LHCN-M2 (cell line): Measurements from ENCODE around the gene CBX1. TPM values are rescaled to one million over a fixed set of nuclear protein-coding genes. Genes with fewer than 3 reads are reported as not detected.

Experiments
- DNase-seq: peaks from one replicate; pipeline ENCODE4 v3.0.0-alpha.2; 2012; ENCODE audit warnings: low read depth
- total RNA-seq: library from RNA; depleted of rRNA; stranded (reverse); fragments of >200 nt; gene quantifications from 2 replicates; pipeline ENCODE4 v1.2.3, GENCODE V29; 2014; rRNA removed

CBX1 gene
- total RNA-seq, 1 experiment from 2014 or later = 104 TPM

GRCh38 chr17:48027322-48027981 lies 73.8 kb downstream of the CBX1 start:
- no peak for DNase-seq

GRCh38 chr17:48026502-48027321 lies 74.6 kb downstream of the CBX1 start:
- DNase-seq = peak; percentile 91

DNA sequence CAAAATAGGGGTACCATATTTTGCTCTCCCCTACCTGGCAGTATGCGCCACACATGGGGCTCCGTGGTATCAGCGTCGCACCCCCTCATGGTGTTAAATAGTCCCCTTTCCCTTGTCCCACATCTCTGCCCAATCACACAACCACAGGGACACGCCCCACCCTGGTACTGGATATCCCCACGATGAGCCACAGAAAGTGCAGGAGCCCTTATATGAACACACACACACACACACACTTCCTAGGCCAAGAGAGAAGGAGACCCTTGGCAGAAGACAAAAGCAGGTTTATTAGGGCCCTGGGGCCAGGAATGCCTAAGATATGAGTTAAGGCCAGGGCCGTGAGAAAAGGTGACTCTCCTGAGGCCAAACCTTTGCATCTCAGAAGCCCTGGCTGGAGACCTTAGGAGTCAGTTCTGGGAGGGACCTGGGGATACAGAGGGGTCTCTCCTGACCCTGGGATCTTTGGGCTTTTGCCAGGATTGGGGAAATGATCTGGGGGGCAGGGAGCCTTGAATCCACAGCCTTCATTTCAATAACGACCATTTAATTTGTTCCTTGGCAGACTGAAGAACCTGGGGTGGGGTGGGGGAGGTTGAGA lies 75.3 kb downstream of the CBX1 start:
- no peak for DNase-seq

GRCh38 chr17:48025040-48025903 lies 76.0 kb downstream of the CBX1 start:
- DNase-seq = peak; percentile 95

DNA sequence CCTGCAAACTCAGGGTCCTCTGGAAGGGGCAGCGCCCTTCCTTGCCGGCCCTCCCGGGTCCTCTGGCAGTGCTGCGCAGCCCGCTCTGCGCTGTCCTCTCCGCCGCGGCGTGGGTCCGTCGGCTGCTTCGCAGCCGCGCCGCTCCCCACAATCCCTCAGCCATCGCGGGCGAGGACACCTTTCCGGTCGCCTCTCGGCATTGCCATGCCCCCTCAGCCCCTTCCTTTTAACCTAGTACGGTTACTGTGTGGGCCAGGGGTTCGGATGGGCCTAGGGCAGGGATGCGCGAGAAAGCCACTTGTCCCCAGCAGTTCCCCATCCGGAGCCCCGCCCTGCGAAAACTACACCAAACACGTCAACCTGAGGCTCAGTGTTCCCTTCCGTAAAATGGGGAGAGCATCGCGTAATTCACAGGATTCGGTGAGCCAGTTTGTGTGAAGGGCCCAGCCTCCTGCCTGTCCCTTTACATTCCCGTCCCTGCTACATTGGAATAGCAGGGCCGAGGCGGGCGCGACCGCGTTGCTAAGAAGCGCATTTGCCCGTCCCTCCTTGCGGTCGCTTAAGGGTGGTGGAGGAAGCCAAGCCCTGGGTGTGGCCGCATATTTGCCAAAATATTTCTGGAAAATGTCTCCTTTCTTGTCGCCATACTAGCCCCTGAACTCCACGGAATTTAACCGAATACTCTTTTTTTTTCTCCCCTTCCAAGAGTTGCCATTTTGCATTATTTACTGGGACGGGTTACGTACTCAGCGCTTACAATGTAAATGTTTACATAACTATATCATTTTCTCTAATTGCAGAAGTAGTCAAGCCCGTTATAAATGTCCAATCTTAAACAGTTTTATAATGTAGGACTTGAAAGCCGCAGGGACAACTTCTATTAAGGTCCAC lies 76.9 kb downstream of the CBX1 start:
- peak; percentile 60 for DNase-seq

DNA sequence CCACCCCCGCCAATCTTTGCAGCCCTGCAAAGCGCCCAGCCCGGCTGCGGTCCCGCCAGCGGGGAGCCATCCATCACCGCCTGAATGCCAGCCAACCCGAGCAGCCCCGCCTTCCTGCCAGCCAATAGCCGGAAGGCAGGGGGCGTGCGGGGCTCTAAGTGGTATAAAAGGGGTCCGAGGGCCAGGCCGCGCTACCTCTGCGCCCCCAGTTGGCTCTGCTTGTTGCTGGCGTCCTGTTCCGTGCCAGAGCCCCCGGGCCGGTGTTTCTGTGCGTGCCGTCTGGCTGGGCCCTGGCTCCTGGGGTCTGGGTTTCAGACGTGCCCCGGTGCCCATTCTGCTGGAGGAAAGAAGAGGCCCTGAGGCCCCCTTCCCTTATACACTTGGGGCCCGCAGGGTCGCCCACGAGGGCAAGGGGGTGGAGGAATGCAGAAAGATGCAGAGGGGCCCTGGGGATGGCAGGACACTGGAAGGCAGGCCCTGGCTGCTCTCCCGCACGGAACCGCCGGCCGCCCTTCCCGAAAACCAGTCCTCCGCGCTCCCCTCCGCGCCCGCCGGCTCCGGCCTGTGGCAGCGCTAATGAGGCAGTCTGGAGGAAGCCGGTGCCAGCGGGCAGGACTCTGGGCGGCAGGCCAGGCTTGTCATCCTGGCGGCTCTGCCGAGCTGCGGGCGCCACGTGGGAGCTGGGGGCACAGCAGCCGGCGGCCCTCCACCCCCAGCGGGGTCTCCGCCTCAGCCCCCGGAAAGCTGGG lies 77.7 kb downstream of the CBX1 start:
- peak; percentile 83 for DNase-seq

- no peak for DNase-seq
Observed at GRCh38 chr17:48022901-48023300, 78.4 kb downstream of the CBX1 start.

GRCh38 chr17:48021934-48022333 lies 79.3 kb downstream of the CBX1 start:
- DNase-seq = no peak

Other genes starting within 250 kb of the CBX1 start
- 1.7 and 3.4 TPM in 2 replicates for gene SP2, start 205.2 kb downstream of the CBX1 start, total RNA-seq
- 47.6 and 54.1 TPM in 2 replicates for gene PNPO, start 159.9 kb downstream of the CBX1 start, total RNA-seq
- gene PRR15L, start 143.6 kb downstream of the CBX1 start, total RNA-seq = not detected in 2 replicates
- 93.8 and 94.9 TPM in 2 replicates for gene CDK5RAP3, start 130.4 kb downstream of the CBX1 start, total RNA-seq
- gene COPZ2, start 63.7 kb downstream of the CBX1 start, total RNA-seq = 70.4 and 91.8 TPM in 2 replicates
- gene NFE2L1, start 53.1 kb downstream of the CBX1 start, total RNA-seq = 101 and 123 TPM in 2 replicates
- 9.4 and 13.1 TPM in 2 replicates for gene SNX11, start 6.3 kb upstream of the CBX1 start, total RNA-seq